ENCODE measurements around the gene TRAF2. TPM values are rescaled to one million over a fixed set of nuclear protein-coding genes. Genes with fewer than 3 reads are reported as not detected.

Gene TRAF2
- total RNA-seq, 2 donors from 2014 or later = 5.2 to 30.7 TPM

DNA sequence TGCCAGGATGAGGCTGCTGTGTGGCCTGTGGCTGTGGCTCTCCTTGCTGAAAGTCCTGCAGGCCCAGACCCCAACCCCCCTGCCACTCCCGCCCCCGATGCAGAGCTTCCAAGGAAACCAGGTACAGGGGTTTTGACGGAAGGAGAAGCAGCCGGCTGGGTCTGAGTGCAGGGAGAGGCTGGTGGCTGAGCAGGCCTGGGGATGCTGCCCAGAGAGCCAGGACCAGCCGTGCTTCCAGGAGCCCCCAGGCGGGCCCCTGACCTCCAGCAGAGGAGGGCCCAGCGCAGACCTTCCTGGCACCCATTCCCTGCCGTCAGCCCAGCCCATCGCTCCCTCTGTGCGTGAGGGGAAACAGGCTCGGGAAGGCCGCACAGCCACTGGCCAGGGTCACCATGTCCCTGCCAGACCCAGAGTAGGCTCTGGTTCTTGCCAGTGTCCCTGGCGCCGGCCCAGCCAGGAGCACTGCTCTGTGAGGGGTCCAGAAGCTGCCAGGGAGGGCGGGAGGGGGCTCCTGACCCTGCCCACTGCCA, 66.1 kb downstream of the TRAF2 start:
- peak overlapping the region in 3 of 4 donors; percentile 15 to 92 (median 91) for H3K27ac ChIP-seq
- no peak overlapping the region for H3K4me3 ChIP-seq
- DNase-seq (no peak), ATAC-seq (no peak)
- no peaks in the 10 kb centered on the region for H3K9me3 ChIP-seq
- WGBS, 2 donors = 63 to 87% methylated on average over 3 to 15 of the region's 15 CpGs
- H3K4me1 ChIP-seq = peaks cover 46% of the 10 kb centered on the region
- H3K36me3 ChIP-seq (replicated peaks in 1 of 2; ENCODE audit: insufficient read depth in 1 of 2, low read depth in 2 of 2) = no peaks in the 10 kb centered on the region
- no peaks in the 10 kb centered on the region for H3K27me3 ChIP-seq
- intact Hi-C loops (cut with DNase I) = loop anchor here (5.0 kb wide), 1 partner anchor 70 kb away; no protein-coding TSS in a partner anchor
- no peak for TF ChIP-seq POLR2A (IDR thresholded peaks at IDR 0.05)
- TF ChIP-seq, protein P1, sequence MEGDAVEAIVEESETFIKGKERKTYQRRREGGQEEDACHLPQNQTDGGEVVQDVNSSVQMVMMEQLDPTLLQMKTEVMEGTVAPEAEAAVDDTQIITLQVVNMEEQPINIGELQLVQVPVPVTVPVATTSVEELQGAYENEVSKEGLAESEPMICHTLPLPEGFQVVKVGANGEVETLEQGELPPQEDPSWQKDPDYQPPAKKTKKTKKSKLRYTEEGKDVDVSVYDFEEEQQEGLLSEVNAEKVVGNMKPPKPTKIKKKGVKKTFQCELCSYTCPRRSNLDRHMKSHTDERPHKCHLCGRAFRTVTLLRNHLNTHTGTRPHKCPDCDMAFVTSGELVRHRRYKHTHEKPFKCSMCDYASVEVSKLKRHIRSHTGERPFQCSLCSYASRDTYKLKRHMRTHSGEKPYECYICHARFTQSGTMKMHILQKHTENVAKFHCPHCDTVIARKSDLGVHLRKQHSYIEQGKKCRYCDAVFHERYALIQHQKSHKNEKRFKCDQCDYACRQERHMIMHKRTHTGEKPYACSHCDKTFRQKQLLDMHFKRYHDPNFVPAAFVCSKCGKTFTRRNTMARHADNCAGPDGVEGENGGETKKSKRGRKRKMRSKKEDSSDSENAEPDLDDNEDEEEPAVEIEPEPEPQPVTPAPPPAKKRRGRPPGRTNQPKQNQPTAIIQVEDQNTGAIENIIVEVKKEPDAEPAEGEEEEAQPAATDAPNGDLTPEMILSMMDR (IDR thresholded peaks at IDR 0.05) = no peak

DNA sequence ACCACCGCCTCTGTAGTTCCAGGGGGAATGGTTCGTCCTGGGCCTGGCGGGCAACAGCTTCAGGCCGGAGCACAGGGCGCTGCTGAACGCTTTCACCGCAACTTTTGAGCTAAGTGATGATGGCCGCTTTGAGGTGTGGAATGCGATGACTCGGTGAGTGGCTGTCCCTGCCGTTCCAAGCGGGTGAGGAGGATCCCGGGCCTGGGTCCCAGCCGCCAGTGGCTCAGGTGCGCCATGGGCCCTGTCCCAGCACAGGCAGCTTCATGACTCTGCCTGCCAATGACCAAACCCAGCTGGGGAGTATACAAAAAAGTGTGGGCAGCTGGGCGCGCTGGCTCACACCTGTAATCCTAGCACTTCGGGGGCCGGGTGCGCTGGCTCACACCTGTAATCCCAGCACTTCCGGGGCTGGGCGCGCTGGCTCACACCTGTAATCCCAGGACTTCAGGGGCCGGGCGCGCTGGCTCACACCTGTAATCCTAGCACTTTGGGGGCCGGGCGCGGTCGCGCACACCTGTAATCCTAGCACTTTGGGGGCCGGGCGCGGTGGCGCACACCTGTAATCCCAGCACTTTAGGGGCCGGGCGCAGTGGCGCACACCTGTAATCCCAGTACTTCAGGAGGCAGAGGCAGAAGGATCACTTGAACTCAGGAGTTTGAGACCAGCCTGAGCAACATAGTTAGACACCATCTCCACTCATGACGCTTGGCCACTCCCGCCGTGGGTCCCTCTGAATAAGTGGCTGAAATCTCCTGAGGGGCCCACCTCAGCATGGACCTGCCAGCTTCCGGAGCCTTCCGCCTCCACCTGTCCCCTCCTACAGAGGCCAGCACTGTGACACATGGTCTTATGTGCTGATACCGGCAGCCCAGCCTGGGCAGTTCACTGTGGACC, 66.8 kb downstream of the TRAF2 start:
- Histone ChIP-seq H3K4me1 (peaks cover 39% of the 10 kb centered on the region), H3K4me3 (no peak overlapping the region), H3K27ac (peak overlapping the region in 1 of 4 donors; percentile 91), H3K36me3 (replicated peaks in 1 of 2; ENCODE audit: insufficient read depth in 1 of 2, low read depth in 2 of 2) (no peaks in the 10 kb centered on the region), H3K27me3 (no peaks in the 10 kb centered on the region), H3K9me3 (no peaks in the 10 kb centered on the region)
- intact Hi-C loops (cut with DNase I) = loop anchor here (5.0 kb wide), 1 partner anchor 69 kb away; no protein-coding TSS in a partner anchor
- WGBS, 2 donors = 90% methylated on average over 43 of the region's 44 CpGs; no CpG with 5 or more reads in 1 of the 2 donors
- ATAC-seq (no peak), DNase-seq (no peak)
- TF ChIP-seq POLR2A (IDR thresholded peaks at IDR 0.05) = no peak
- TF ChIP-seq, protein P1 (IDR thresholded peaks at IDR 0.05) = no peak

DNA sequence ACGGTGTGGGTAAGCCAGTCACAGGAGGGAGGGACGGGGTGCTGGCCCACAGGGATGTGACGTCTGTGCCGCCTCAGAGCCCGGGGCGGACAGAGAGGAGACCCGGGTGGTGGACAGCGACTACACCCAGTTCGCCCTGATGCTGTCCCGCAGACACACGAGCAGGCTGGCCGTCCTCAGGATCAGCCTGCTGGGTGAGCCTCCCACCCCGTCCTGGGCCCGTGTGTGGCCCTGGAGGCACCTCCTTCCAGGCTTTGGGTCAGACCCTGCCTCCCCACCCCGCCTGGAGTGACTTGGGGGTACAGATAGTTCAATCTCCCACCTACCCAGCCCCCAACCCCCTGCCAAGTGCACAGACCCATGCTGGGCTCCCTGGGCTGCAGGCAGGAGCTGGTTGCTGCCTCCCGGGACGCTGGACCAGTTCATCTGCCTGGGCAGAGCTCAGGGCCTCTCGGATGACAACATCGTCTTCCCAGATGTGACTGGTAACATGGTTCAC, 67.5 kb downstream of the TRAF2 start:
- TF ChIP-seq, protein P1 (IDR thresholded peaks at IDR 0.05) = no peak
- no peak for TF ChIP-seq POLR2A (IDR thresholded peaks at IDR 0.05)
- Histone ChIP-seq H3K27me3 (no peaks in the 10 kb centered on the region), H3K27ac (no peak overlapping the region), H3K4me3 (no peak overlapping the region), H3K36me3 (replicated peaks in 1 of 2; ENCODE audit: insufficient read depth in 1 of 2, low read depth in 2 of 2) (no peaks in the 10 kb centered on the region), H3K4me1 (peaks cover 32% of the 10 kb centered on the region), H3K9me3 (no peaks in the 10 kb centered on the region)
- intact Hi-C loops (cut with DNase I) = loop anchor here (5.0 kb wide), 1 partner anchor 68 kb away; no protein-coding TSS in a partner anchor
- WGBS, 2 donors = 70 to 81% methylated on average over 2 to 19 of the region's 19 CpGs
- DNase-seq (no peak), ATAC-seq (no peak)

DNA sequence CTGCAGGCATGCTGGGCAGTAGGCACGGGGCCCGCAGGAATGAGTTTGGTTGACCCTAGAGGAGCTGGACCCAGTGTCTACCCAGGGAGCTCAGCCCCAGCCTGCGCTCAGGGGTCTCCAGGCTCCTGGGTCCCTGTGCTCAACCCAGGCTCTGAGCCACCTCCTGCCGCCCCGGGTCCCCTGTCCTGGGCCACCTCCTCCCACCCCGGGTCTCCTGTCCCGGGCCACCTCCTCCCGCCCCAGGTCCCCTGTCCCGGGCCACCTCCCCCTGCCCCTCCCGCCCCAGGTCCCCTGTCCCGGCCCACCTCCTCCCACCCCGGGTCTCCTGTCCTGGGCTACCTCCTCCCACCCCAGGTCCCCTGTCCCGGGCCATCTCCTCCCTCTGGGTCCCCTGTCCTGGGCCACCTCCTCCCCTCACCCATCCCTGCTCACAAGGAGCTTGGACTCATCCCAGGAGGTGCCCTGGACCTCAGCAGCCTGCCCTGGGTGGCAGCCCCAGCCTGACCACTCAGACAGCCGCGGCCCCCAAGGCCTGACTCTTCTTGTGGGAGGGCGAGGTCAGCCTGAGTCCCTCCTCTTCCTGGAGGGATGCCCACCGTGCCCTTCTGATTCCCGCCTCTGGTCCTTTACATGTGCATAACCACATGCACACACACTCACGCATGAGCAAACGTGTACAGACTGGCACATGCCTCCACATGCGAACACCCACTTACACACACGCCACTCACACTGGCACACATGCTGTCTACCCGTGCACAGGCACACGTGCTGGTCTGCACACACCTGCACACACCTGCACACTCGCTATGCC, 68.2 kb downstream of the TRAF2 start:
- H3K36me3 ChIP-seq (replicated peaks in 1 of 2; ENCODE audit: insufficient read depth in 1 of 2, low read depth in 2 of 2) = no peaks in the 10 kb centered on the region
- no peaks in the 10 kb centered on the region for H3K9me3 ChIP-seq
- TF ChIP-seq, protein P1 (IDR thresholded peaks at IDR 0.05) = no peak
- no peak for TF ChIP-seq POLR2A (IDR thresholded peaks at IDR 0.05)
- no peak overlapping the region for H3K4me3 ChIP-seq
- no peaks in the 10 kb centered on the region for H3K27me3 ChIP-seq
- intact Hi-C loops (cut with DNase I) = loop anchor here (5.0 kb wide), 1 partner anchor 68 kb away; no protein-coding TSS in a partner anchor
- no peak overlapping the region for H3K27ac ChIP-seq
- H3K4me1 ChIP-seq = peaks cover 26% of the 10 kb centered on the region
- 86 to 88% methylated on average over 18 to 24 of the region's 25 CpGs for WGBS, 2 donors
- no peak for ATAC-seq
- no peak for DNase-seq
